Natural killer cell (primary cell): ENCODE data around the gene SDHAF2. TPM values are rescaled to one million over a fixed set of nuclear protein-coding genes. Genes with fewer than 3 reads are reported as not detected.

Experiments used
- ATAC-seq, 3 donors: fragments of 150-1000 bp in 2 of 3; fragments of 200-7000 bp in 1 of 3; cut with Tn5 transposase; 1 replicate in 1 of 3; 2 replicates in 2 of 3; pipeline ENCODE4 v1.10.0; 2021; ENCODE audit warnings: mild to moderate bottlenecking in 2 of 3, moderate library complexity in 2 of 3
- DNase-seq, 2 donors: peaks; one replicate each; pipeline versions ENCODE4 v3.0.0 to v3.0.0-alpha.2; 2013 to 2021; ENCODE audit warnings: mixed read lengths in 1 of 2
- H3K27ac ChIP-seq: one replicate; pipeline ENCODE4 v1.5.1; 2013; ENCODE audit warnings: mild to moderate bottlenecking, low read length
- H3K27me3 ChIP-seq: one replicate; pipeline ENCODE4 v1.6.1; 2013; ENCODE audit warnings: low read length; ENCODE audit not compliant: control insufficient read depth, insufficient read depth
- H3K36me3 ChIP-seq: one replicate; pipeline ENCODE4 v1.6.1; 2013; ENCODE audit warnings: low read length; ENCODE audit not compliant: control insufficient read depth, insufficient read depth
- H3K4me1 ChIP-seq: one replicate; pipeline ENCODE4 v1.6.1; 2013; ENCODE audit warnings: low read length; ENCODE audit not compliant: control insufficient read depth, insufficient read depth
- H3K4me3 ChIP-seq: one replicate; pipeline ENCODE4 v1.5.1; 2013; ENCODE audit warnings: low read length
- H3K9me3 ChIP-seq: one replicate; pipeline ENCODE4 v1.6.1; 2013; ENCODE audit warnings: low read length; ENCODE audit not compliant: control insufficient read depth, insufficient read depth
- H3K27ac Mint-ChIP-seq, 2 donors: one replicate each; pipeline ENCODE4 v1.8.0; 2022; ENCODE audit warnings: mild to moderate bottlenecking in 2 of 2, mixed read lengths in 2 of 2, moderate library complexity in 1 of 2
- H3K27me3 Mint-ChIP-seq, 2 donors: one replicate each; pipeline ENCODE4 v1.8.0; 2022; ENCODE audit warnings: low read depth in 2 of 2, mixed read lengths in 2 of 2
- H3K36me3 Mint-ChIP-seq: one replicate; pipeline ENCODE4 v1.8.0; 2022; ENCODE audit warnings: mixed read lengths
- H3K4me1 Mint-ChIP-seq, 2 donors: one replicate each; pipeline ENCODE4 v1.8.0; 2022; ENCODE audit warnings: mixed read lengths in 2 of 2
- H3K4me3 Mint-ChIP-seq: one replicate; pipeline ENCODE4 v1.8.0; 2022; ENCODE audit warnings: mild to moderate bottlenecking, moderate library complexity, mixed read lengths
- H3K9me3 Mint-ChIP-seq, 2 donors: one replicate each; pipeline ENCODE4 v1.8.0; 2022; ENCODE audit warnings: mixed read lengths in 2 of 2
- CTCF ChIP-seq: fragments of 200-600 bp; IDR thresholded peaks from one replicate; pipeline ENCODE4 v1.8.0; 2022; ENCODE audit warnings: antibody characterized with exemption
- WGBS: methylation state at CpG from one replicate; pipeline ENCODE4 v1.1.7; 2013; ENCODE audit warnings: missing lambda C conversion rate; ENCODE audit not compliant: insufficient coverage; 5-methylcytosine and 5-hydroxymethylcytosine counted together
- intact Hi-C: fragments of 100-400 bp; cut with micrococcal nuclease; formaldehyde crosslinking; loops from one replicate; pipeline ENCODE4 v1.14.2; 2022
- total RNA-seq, 4 donors: library from RNA; stranded (reverse); fragments of 120-200 nt in 1 of 4; gene quantifications; one replicate each; pipeline versions ENCODE4 v1.2.3 to v1.2.4, GENCODE V29; 2013 to 2022

SDHAF2 gene
- total RNA-seq, 3 donors from 2014 or later (not counting 1 experiment from before 2014, with no cell fraction given): 40.2 to 50.4 (median 40.8) TPM

DNA sequence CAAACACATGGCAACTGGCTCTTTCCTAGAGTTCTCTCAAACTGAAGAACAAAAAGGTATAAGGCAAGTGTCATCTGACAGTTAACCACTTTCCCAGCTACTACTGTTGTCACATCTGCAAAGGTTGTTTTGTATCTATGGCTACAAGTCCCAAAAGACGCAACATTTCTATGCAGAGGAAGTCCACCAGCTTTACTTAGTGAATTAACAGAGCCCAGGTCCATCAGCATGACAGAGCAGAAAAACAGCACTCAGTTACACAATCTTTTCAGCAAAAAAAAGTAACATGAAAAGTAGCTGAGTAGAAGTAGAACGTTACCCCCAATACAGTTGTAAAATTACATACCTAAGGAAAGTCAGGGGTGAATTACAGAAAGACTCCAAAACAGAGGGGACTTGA is 12.3 kb upstream of the SDHAF2 start:
- ATAC-seq: peak in 2 of 3 donors; percentile 35 to 73
- peaks cover 28% of the 10 kb centered on the region for H3K36me3 Mint-ChIP-seq

DNA sequence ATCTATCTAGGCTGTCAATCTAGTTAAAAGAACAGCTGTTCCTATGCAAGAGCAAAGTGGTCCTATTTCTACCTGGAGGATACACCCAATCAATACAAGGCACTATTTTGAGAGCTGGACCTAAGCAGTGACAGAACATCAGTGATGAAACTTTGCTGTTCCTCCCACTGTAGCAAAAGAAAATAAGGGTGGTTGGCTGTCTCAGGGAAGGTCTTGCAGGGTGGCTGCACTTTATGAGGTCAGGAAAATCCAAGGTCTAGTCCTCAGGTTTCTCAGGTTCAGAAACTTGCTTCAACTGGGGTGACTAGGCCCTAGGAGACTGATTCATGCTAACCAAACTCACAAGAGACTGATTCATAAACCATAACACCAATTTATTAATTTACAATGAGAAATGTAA is 11.8 kb upstream of the SDHAF2 start:
- Histone ChIP-seq H3K36me3 (peaks cover 89% of the 10 kb centered on the region), H3K4me1 (no peaks in the 10 kb centered on the region), H3K27ac (no peak overlapping the region), H3K27me3 (no peaks in the 10 kb centered on the region), H3K4me3 (no peak overlapping the region), H3K9me3 (no peaks in the 10 kb centered on the region)
- H3K4me1 Mint-ChIP-seq: peaks cover 39 to 43% of the 10 kb centered on the region in 2 donors
- peaks cover 28% of the 10 kb centered on the region for H3K36me3 Mint-ChIP-seq
- H3K27me3 Mint-ChIP-seq: no peaks in the 10 kb centered on the region
- no peak for TF ChIP-seq CTCF
- no peaks in the 10 kb centered on the region for H3K9me3 Mint-ChIP-seq
- H3K27ac Mint-ChIP-seq: peak overlapping the region; percentile 32 to 61
- no peak overlapping the region for H3K4me3 Mint-ChIP-seq
- DNase-seq: no peak
- intact Hi-C loops: no loop called here
- ATAC-seq: no peak

More for the DNA sequence above, 12.3 kb upstream of the SDHAF2 start:
- H3K4me1 Mint-ChIP-seq: peaks cover 39 to 43% of the 10 kb centered on the region in 2 donors
- Histone ChIP-seq H3K9me3 (no peaks in the 10 kb centered on the region), H3K27me3 (no peaks in the 10 kb centered on the region), H3K27ac (no peak overlapping the region), H3K4me1 (no peaks in the 10 kb centered on the region), H3K36me3 (peaks cover 91% of the 10 kb centered on the region), H3K4me3 (no peak overlapping the region)
- DNase-seq: no peak
- no peak for TF ChIP-seq CTCF
- H3K27ac Mint-ChIP-seq: peak overlapping the region; percentile 32 to 61
- intact Hi-C loops: no loop called here
- H3K4me3 Mint-ChIP-seq: no peak overlapping the region
- 82% methylated on average over 1 of the region's 2 CpGs for WGBS
- no peaks in the 10 kb centered on the region for H3K9me3 Mint-ChIP-seq
- no peaks in the 10 kb centered on the region for H3K27me3 Mint-ChIP-seq

GRCh38 chr11:61422226-61422625 is 7.7 kb upstream of the SDHAF2 start:
- Mint-ChIP-seq H3K4me1 (peaks cover 44 to 47% of the 10 kb centered on the region in 2 donors), H3K36me3 (peaks cover 21% of the 10 kb centered on the region), H3K27ac (no peak overlapping the region), H3K9me3 (no peaks in the 10 kb centered on the region), H3K27me3 (no peaks in the 10 kb centered on the region), H3K4me3 (no peak overlapping the region)
- Histone ChIP-seq H3K36me3 (peaks cover 84% of the 10 kb centered on the region), H3K9me3 (no peaks in the 10 kb centered on the region), H3K4me3 (no peak overlapping the region), H3K4me1 (no peaks in the 10 kb centered on the region), H3K27ac (no peak overlapping the region), H3K27me3 (no peaks in the 10 kb centered on the region)
- whole genome bisulfite sequencing: 95% methylated on average over 3 of the region's 3 CpGs
- no peak for DNase-seq
- no peak for ATAC-seq
- TF ChIP-seq CTCF: no peak
- intact Hi-C loops: no loop called here

- Mint-ChIP-seq H3K36me3 (no peaks in the 10 kb centered on the region), H3K4me1 (peaks cover 44 to 48% of the 10 kb centered on the region in 2 donors), H3K4me3 (no peak overlapping the region), H3K27ac (peak overlapping the region; percentile 54 to 76), H3K9me3 (no peaks in the 10 kb centered on the region), H3K27me3 (no peaks in the 10 kb centered on the region)
- H3K4me1 ChIP-seq: peaks cover 7% of the 10 kb centered on the region
- TF ChIP-seq CTCF: no peak
- ATAC-seq: no peak
- no peak overlapping the region for H3K4me3 ChIP-seq
- H3K27me3 ChIP-seq: no peaks in the 10 kb centered on the region
- H3K9me3 ChIP-seq: no peaks in the 10 kb centered on the region
- 91% methylated on average over 1 of the region's 1 CpG for WGBS
- DNase-seq: no peak
- H3K27ac ChIP-seq: no peak overlapping the region
- peaks cover 61% of the 10 kb centered on the region for H3K36me3 ChIP-seq
- intact Hi-C loops: no loop called here
These were observed 4.4 kb upstream of the SDHAF2 start for GRCh38 chr11:61425367-61426131.
